Psoas muscle (tissue), 8 donors: ENCODE results near the gene C1orf94. TPM values are rescaled to one million over a fixed set of nuclear protein-coding genes. Genes with fewer than 3 reads are reported as not detected.

Source experiments
- ATAC-seq, 4 donors: fragments of 200-7000 bp; cut with Tn5 transposase; one replicate each; pipeline ENCODE4 v1.9.1; 2020; ENCODE audit warnings: moderate library complexity in 3 of 4, mild to moderate bottlenecking in 2 of 4
- DNase-seq, 2 donors: peaks; one replicate each; pipeline ENCODE4 v3.0.0-alpha.2; 2020
- H3K27ac ChIP-seq: fragments of 200-600 bp; one replicate; pipeline ENCODE4 v1.8.0; 2022
- H3K27me3 ChIP-seq, 3 donors: fragments of 200-600 bp in 1 of 3; one replicate each; pipeline versions ENCODE4 v1.6.1 to v1.8.0; 2013 to 2022; ENCODE audit warnings: low read length in 2 of 3, mild to moderate bottlenecking in 2 of 3, moderate library complexity in 1 of 3; ENCODE audit not compliant: insufficient read depth in 3 of 3
- H3K36me3 ChIP-seq, 2 donors: fragments of 200-600 bp in 1 of 2; one replicate each; pipeline versions ENCODE4 v1.6.1 to v1.8.0; 2013 to 2022; ENCODE audit warnings: low read depth in 1 of 2, mild to moderate bottlenecking in 1 of 2, moderate library complexity in 1 of 2; ENCODE audit not compliant: insufficient read depth in 1 of 2
- H3K4me1 ChIP-seq: fragments of 200-600 bp; one replicate; pipeline ENCODE4 v1.8.0; 2022
- H3K4me3 ChIP-seq: fragments of 200-600 bp; one replicate; pipeline ENCODE4 v1.8.0; 2022; ENCODE audit warnings: mild to moderate bottlenecking
- H3K9me3 ChIP-seq: fragments of 200-600 bp; one replicate; pipeline ENCODE4 v1.8.0; 2022
- CTCF ChIP-seq: fragments of 200-600 bp; IDR thresholded peaks from one replicate; pipeline ENCODE4 v1.8.0; 2022; ENCODE audit warnings: antibody characterized with exemption
- WGBS, 3 donors: extraction: QIAGEN DNeasy Blood & Tissue Kit; methylation state at CpG; one replicate each; pipeline versions ENCODE4 v1.1.6 to v1.1.7; 2013; 5-methylcytosine and 5-hydroxymethylcytosine counted together
- intact Hi-C, 2 donors: fragments of 100-400 bp; cut with DNase I; formaldehyde crosslinking; loops; one replicate each; pipeline versions ENCODE4 v1.11.0 to v1.14.2; 2022
- polyA plus RNA-seq, 3 donors: library from polyadenylated mRNA; stranded (reverse); fragments of 200-250 nt; gene quantifications; one replicate each; pipeline ENCODE4 v1.2.3, GENCODE V29; 2013
- total RNA-seq, 4 donors: library from RNA; stranded (reverse); fragmentation: NEBNext Ultra II Directional in 2 of 4; extraction: Animal tissue kit (Norgen Biotek cat#: 25700) in 2 of 4; gene quantifications; one replicate each; pipeline versions ENCODE4 v1.2.1 to v1.2.4, GENCODE V29; 2021 to 2023
- donor health status: healthy with polysubstance abuse.
- donor health status: DM: no; HTN: no; CAD: no; lungs with moderate emphysema.
- donor health status: Bipolar disorder and iron deficiency.
- donor health status: healthy.
- donor health status: DM: yes; HTN: yes; CAD: no.
- donor health status: DM: no; HTN: no; CAD: no.
- donor health status: DM: no; HTN: no; CAD: no.
- donor health status: DM: yes; HTN: yes; CAD: no.

Gene C1orf94
- total and polyA plus RNA-seq, 7 donors: 0.01 TPM; not detected in 6

- WGBS, 3 donors: 62 to 67% (median 66%) methylated on average over 6 of the region's 6 CpGs
- Histone ChIP-seq H3K4me3 (no peak overlapping the region), H3K4me1 (no peaks in the 10 kb centered on the region), H3K36me3 (no peaks in the 10 kb centered on the region), H3K9me3 (no peaks in the 10 kb centered on the region), H3K27me3 (peaks cover 0 to 8% (median 4%) of the 10 kb centered on the region in 3 donors), H3K27ac (no peak overlapping the region)
- intact Hi-C loops: no loop called here
- TF ChIP-seq CTCF: no peak
- ATAC-seq (no peak), DNase-seq (no peak)
Observed at GRCh38 chr1:34236089-34236488, 59.4 kb downstream of the C1orf94 start.

GRCh38 chr1:34237151-34237815 is 60.6 kb downstream of the C1orf94 start:
- Histone ChIP-seq H3K27me3 (peaks cover 0 to 4% (median 3%) of the 10 kb centered on the region in 3 donors), H3K27ac (no peak overlapping the region), H3K36me3 (no peaks in the 10 kb centered on the region), H3K4me1 (no peaks in the 10 kb centered on the region), H3K9me3 (peaks cover 5% of the 10 kb centered on the region), H3K4me3 (no peak overlapping the region)
- no peak for TF ChIP-seq CTCF
- 39 to 50% (median 45%) methylated on average over 8 of the region's 8 CpGs for WGBS, 3 donors
- no peak for ATAC-seq
- intact Hi-C loops: no loop called here
- no peak for DNase-seq

GRCh38 chr1:34245967-34246366 is 69.3 kb downstream of the C1orf94 start:
- no peak for TF ChIP-seq CTCF
- H3K36me3 ChIP-seq: no peaks in the 10 kb centered on the region
- peaks cover 5% of the 10 kb centered on the region for H3K9me3 ChIP-seq
- no peaks in the 10 kb centered on the region for H3K4me1 ChIP-seq
- no peak overlapping the region for H3K27ac ChIP-seq
- H3K4me3 ChIP-seq: no peak overlapping the region
- intact Hi-C loops: no loop called here
- no peak for DNase-seq
- WGBS, 3 donors: 68 to 71% (median 71%) methylated on average over 4 of the region's 4 CpGs
- no peaks in the 10 kb centered on the region for H3K27me3 ChIP-seq
- no peak for ATAC-seq

- no peak overlapping the region for H3K4me3 ChIP-seq
- WGBS, 3 donors: 47 to 69% (median 53%) methylated on average over 3 of the region's 3 CpGs
- no peak for TF ChIP-seq CTCF
- DNase-seq (no peak), ATAC-seq (no peak)
- no peak overlapping the region for H3K27ac ChIP-seq
- H3K36me3 ChIP-seq: no peaks in the 10 kb centered on the region
- intact Hi-C loops: no loop called here
- H3K27me3 ChIP-seq: no peaks in the 10 kb centered on the region
- H3K4me1 ChIP-seq: no peaks in the 10 kb centered on the region
- H3K9me3 ChIP-seq: no peaks in the 10 kb centered on the region
Observed at GRCh38 chr1:34250342-34250741, 73.6 kb downstream of the C1orf94 start.
